K562 (cell line): ENCODE results near the gene HHIPL2. TPM values are rescaled to one million over a fixed set of nuclear protein-coding genes. Genes with fewer than 3 reads are reported as not detected.
A peak's percentile ranks its signal among the peaks of the same experiment; 100 is the strongest.

Experiments
- ATAC-seq: fragments of 200-7000 bp; cut with Tn5 transposase; 3 replicates; pipeline ENCODE4 v1.9.1; 2020; ENCODE audit warnings: moderate library complexity
- BruUV-seq: library from RNA; stranded (reverse); fragments of 400-500 nt; replicated peaks from 2 replicates; lab custom pipeline; 2021; lab: Mats Ljungman, UMichigan
- CTCF ChIA-PET: fragments of 300-600 bp; formaldehyde crosslinking; extraction: SDS; loops from one replicate; lab custom pipeline; 2021; ENCODE audit warnings: low intra/inter-chr PET ratio; lab: Yijun Ruan, JAX
- POLR2A ChIA-PET: fragments of 300-600, 350-650 bp; sonication (Branson Sonifier 250); formaldehyde crosslinking; extraction: SDS; loops from one replicate; lab custom pipeline; 2021; ENCODE audit warnings: antibody characterized with exemption, inconsistent platforms; lab: Yijun Ruan, JAX
- DNase-seq, 4 experiments: peaks; one replicate each; pipeline versions ENCODE4 v3.0.0 to v3.0.0-alpha.2; 2011 to 2018; ENCODE audit warnings: low spot score in 3 of 4, mixed read lengths in 3 of 4; ENCODE audit errors: extremely low read depth in 1 of 4
- FAIRE-seq: peaks from 2 replicates; lab custom pipeline; 2011; peaks lifted over from hg19 to GRCh38; lab: Jason Lieb, UNC
- H2AFZ ChIP-seq: 2 replicates; pipeline ENCODE4 v1.6.0; 2011; ENCODE audit warnings: low read depth, low read length, control low read depth, inconsistent platforms
- H3K27ac ChIP-seq: fragments of 200-600 bp; 3 replicates; pipeline ENCODE4 v1.8.0; 2011; ENCODE audit warnings: low read depth, mild to moderate bottlenecking, control low read depth, inconsistent platforms, low read length, moderate library complexity, mixed read lengths; ENCODE audit errors: extremely low read depth
- H3K27me3 ChIP-seq, 2 experiments: fragments of 300-600 bp in 1 of 2; 2 replicates in 1 of 2; 3 replicates in 1 of 2; pipeline versions ENCODE4 v1.6.0 to v1.8.0; 2011; ENCODE audit warnings: inconsistent platforms in 2 of 2, low read length in 2 of 2, mild to moderate bottlenecking in 1 of 2, mixed read lengths in 1 of 2, moderate library complexity in 1 of 2; ENCODE audit not compliant: control insufficient read depth in 2 of 2, insufficient read depth in 2 of 2
- H3K36me3 ChIP-seq: fragments of 300-600 bp; 3 replicates; pipeline ENCODE4 v1.8.0; 2011; ENCODE audit warnings: mild to moderate bottlenecking, low read length, inconsistent platforms; ENCODE audit not compliant: control insufficient read depth, insufficient read depth
- H3K4me1 ChIP-seq, 2 experiments: fragments of 200-600 bp in 1 of 2; replicated peaks in 1 of 2; 2 replicates in 1 of 2; 3 replicates in 1 of 2; pipeline versions ENCODE4 v1.5.1 to v1.8.0; 2011; ENCODE audit warnings: inconsistent platforms in 2 of 2, low read length in 2 of 2, mild to moderate bottlenecking in 1 of 2, mixed read lengths in 1 of 2, moderate library complexity in 1 of 2; ENCODE audit not compliant: control insufficient read depth in 2 of 2, insufficient read depth in 2 of 2
- H3K4me2 ChIP-seq: 2 replicates; pipeline ENCODE4 v1.6.1; 2011; ENCODE audit warnings: low read length, control low read depth, inconsistent platforms, mixed read lengths; ENCODE audit not compliant: insufficient read depth
- H3K4me3 ChIP-seq: fragments of 200-600 bp; sonication (generic), shearing (Covaris generic); 2 replicates; pipeline ENCODE4 v1.5.1; 2016; ENCODE audit warnings: control low read depth, inconsistent platforms
- H3K79me2 ChIP-seq: fragments of 200-600 bp; 3 replicates; pipeline ENCODE4 v1.8.0; 2011; ENCODE audit warnings: low read length, inconsistent platforms; ENCODE audit not compliant: control insufficient read depth, insufficient read depth
- H3K9ac ChIP-seq, 2 experiments: 2 replicates each; pipeline versions ENCODE4 v1.6.0 to v1.6.1; 2011; ENCODE audit warnings: low read depth in 2 of 2, low read length in 2 of 2, control low read depth in 1 of 2, inconsistent platforms in 1 of 2, mild to moderate bottlenecking in 1 of 2, mixed read lengths in 1 of 2; ENCODE audit not compliant: insufficient read depth in 1 of 2
- H3K9me1 ChIP-seq: one replicate; pipeline ENCODE4 v1.6.0; 2011; ENCODE audit warnings: inconsistent platforms, mild to moderate bottlenecking, low read length, moderate library complexity; ENCODE audit not compliant: control insufficient read depth, insufficient read depth
- H3K9me3 ChIP-seq: replicated peaks from 2 replicates; pipeline ENCODE4 v1.5.1; 2011; ENCODE audit warnings: low read depth, low read length, inconsistent platforms; ENCODE audit not compliant: control insufficient read depth, insufficient read depth
- H4K20me1 ChIP-seq: replicated peaks from 2 replicates; pipeline ENCODE4 v1.6.1; 2011; ENCODE audit warnings: low read length, inconsistent platforms, mixed read lengths; ENCODE audit not compliant: control insufficient read depth, insufficient read depth
- C11orf30 ChIP-seq: fragments of 450-650 bp; IDR thresholded peaks from 2 replicates; pipeline ENCODE4 v1.6.1; 2016; ENCODE audit warnings: low read depth, mild to moderate bottlenecking
- CREM ChIP-seq: IDR thresholded peaks from 2 replicates; pipeline ENCODE4 v1.6.1; 2014; ENCODE audit warnings: antibody characterized with exemption, low read depth
- EP300 ChIP-seq: IDR thresholded peaks from 2 replicates; pipeline ENCODE4 v1.6.1; 2012; ENCODE audit warnings: low read length, improper control_type of control experiment
- ERF ChIP-seq: fragments of 450-650 bp; formaldehyde crosslinking; IDR thresholded peaks from 2 replicates; pipeline ENCODE4 v1.4.0; 2020; ENCODE audit warnings: mild to moderate bottlenecking, mixed read lengths
- EZH2 ChIP-seq: IDR thresholded peaks from 2 replicates; pipeline ENCODE4 v1.6.1; 2012; ENCODE audit warnings: low read depth, mild to moderate bottlenecking, inconsistent platforms, low read length, borderline replicate concordance
- HIVEP1 ChIP-seq: fragments of 250-450 bp; sonication (Bioruptor Pico); IDR thresholded peaks from 2 replicates; pipeline ENCODE4 v1.4.0; 2020; ENCODE audit warnings: mild to moderate bottlenecking
- JUND ChIP-seq, 2 experiments: IDR thresholded peaks; 2 replicates in 1 of 2; 3 replicates in 1 of 2; pipeline ENCODE4 v1.6.1; 2011; ENCODE audit warnings: borderline replicate concordance in 2 of 2, low read depth in 2 of 2, low read length in 2 of 2, improper control_type of control experiment in 1 of 2, missing biosample characterization in 1 of 2, missing genetic modification characterization in 1 of 2, missing genetic modification reagents in 1 of 2
- PCBP2 ChIP-seq: fragments of 200-400 bp; formaldehyde crosslinking; IDR thresholded peaks from 2 replicates; pipeline ENCODE4 v1.6.1; 2018; ENCODE audit warnings: low read length, low read depth, mild to moderate bottlenecking, moderate library complexity; ENCODE audit not compliant: poor library complexity, severe bottlenecking
- RFX1 ChIP-seq: fragments of 450-650 bp; IDR thresholded peaks from 2 replicates; pipeline ENCODE4 v1.6.1; 2016; ENCODE audit warnings: mild to moderate bottlenecking, moderate library complexity
- ZFP1 ChIP-seq: fragments of 450-650 bp; formaldehyde crosslinking; IDR thresholded peaks from 2 replicates; pipeline ENCODE4 v1.4.0; 2020; ENCODE audit warnings: mild to moderate bottlenecking, mixed read lengths
- ZNF140 ChIP-seq: fragments of 250-450 bp; sonication (Bioruptor Pico); IDR thresholded peaks from 2 replicates; pipeline ENCODE4 v1.8.0; 2021; ENCODE audit warnings: moderate library complexity, mild to moderate bottlenecking, inconsistent platforms
- ZNF316 ChIP-seq: fragments of 450-650 bp; IDR thresholded peaks from 2 replicates; pipeline ENCODE4 v1.6.1; 2016
- ZNF584 ChIP-seq: fragments of 200-800 bp; sonication (Bioruptor generic); IDR thresholded peaks from 2 replicates; pipeline ENCODE4 v1.6.1; 2016; ENCODE audit warnings: low read depth, mild to moderate bottlenecking, missing genetic modification characterization, missing compliant biosample characterization
- ZNF764 ChIP-seq: fragments of 250-450 bp; sonication (Bioruptor Pico); IDR thresholded peaks from 2 replicates; pipeline ENCODE4 v1.4.0; 2020; ENCODE audit warnings: low read depth, mild to moderate bottlenecking, moderate library complexity
- ZNF778 ChIP-seq: fragments of 450-650 bp; formaldehyde crosslinking; IDR thresholded peaks from 2 replicates; pipeline ENCODE4 v1.4.0; 2020; ENCODE audit warnings: mild to moderate bottlenecking, moderate library complexity
- ZSCAN32 ChIP-seq: fragments of 450-650 bp; formaldehyde crosslinking; IDR thresholded peaks from 2 replicates; pipeline ENCODE4 v1.4.0; 2020; ENCODE audit warnings: mild to moderate bottlenecking, moderate library complexity
- ZZZ3 ChIP-seq: fragments of 450-650 bp; IDR thresholded peaks from 2 replicates; pipeline ENCODE4 v1.6.1; 2016; ENCODE audit warnings: antibody characterized with exemption, mild to moderate bottlenecking, moderate library complexity
- WGBS: fragments of 100-300 bp; shearing (Covaris generic); methylation state at CpG from one replicate; pipeline ENCODE4 v1.1.6; 2016; ENCODE audit warnings: low coverage, mixed read lengths; ENCODE audit not compliant: insufficient coverage; ENCODE audit errors: missing lambda C conversion rate; 5-methylcytosine and 5-hydroxymethylcytosine counted together
- in situ Hi-C: fragments of 300-500 bp; cut with MboI; formaldehyde crosslinking; loops from 4 replicates; pipeline ENCODE4 v1.15.0; 2018; ENCODE audit warnings: inconsistent platforms, mixed read lengths
- intact Hi-C: fragments of 100-400 bp; cut with micrococcal nuclease; formaldehyde crosslinking; loops from 2 replicates; pipeline ENCODE4 v1.14.2; 2022
- polyA plus RNA-seq, 8 experiments: library from polyadenylated mRNA; depleted of rRNA in 4 of 8; stranded (reverse) in 5 of 8; unstranded in 3 of 8; fragments of >200 nt; fragmentation: Nextera tagmentation in 2 of 8; fragmentation: Illumina TruSeq in 1 of 8; extraction: Ambion mirVana in 2 of 8; extraction: Trizol in 1 of 8; gene quantifications; 2 replicates each; pipeline versions ENCODE4 v1.2.1 to v1.2.3, GENCODE V29; 2011 to 2014; ENCODE audit warnings: inconsistent platforms in 1 of 8, missing spikeins in 1 of 8
- total RNA-seq, 7 experiments: library from RNA; depleted of rRNA in 6 of 7; stranded (reverse); fragments of >200 nt in 6 of 7; fragmentation: Illumina TruSeq in 2 of 7; extraction: Trizol in 2 of 7; gene quantifications; 2 replicates each; pipeline versions ENCODE4 v1.2.1 to v1.2.3, GENCODE V29; 2011 to 2021; ENCODE audit warnings: low replicate concordance in 1 of 7
- TF ChIP-seq, protein P1 (sequence below): sonication (generic); formaldehyde crosslinking; IDR thresholded peaks from 2 replicates; pipeline ENCODE4 v1.8.0; 2022; ENCODE audit warnings: mild to moderate bottlenecking, missing genetic modification reagents

HHIPL2 gene
- total and polyA plus RNA-seq, 9 of the 15 experiments (the other 6 are each of a cell fraction or from before 2014, with no cell fraction given): 0.05 to 0.60 (median 0.20) TPM; not detected in 1

DNA sequence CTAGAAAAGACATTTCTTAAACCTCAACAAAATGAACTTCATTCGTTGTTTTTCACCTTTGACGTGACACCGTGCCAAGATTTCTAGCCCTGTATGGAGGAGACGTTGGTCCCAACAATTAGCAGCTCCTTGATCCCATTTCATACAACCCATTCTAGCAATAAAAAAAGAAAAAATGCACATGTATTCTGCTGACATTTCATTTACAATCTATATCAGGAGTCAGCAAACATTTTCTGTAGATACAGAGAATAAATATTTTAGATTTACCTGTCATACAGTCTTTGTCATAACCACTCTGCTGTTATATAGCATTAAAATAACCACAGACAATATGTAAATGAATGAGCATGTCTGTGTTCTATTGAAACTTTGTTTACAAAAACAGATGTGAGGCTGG lies 48.8 kb upstream of the HHIPL2 start:
- Histone ChIP-seq H3K27ac (no peak overlapping the region), H3K9me3 (no peaks in the 10 kb centered on the region), H3K4me1 (no peaks in the 10 kb centered on the region), H3K36me3 (no peaks in the 10 kb centered on the region), H3K9ac (no peak overlapping the region), H3K27me3 (peaks cover 0 to 3% of the 10 kb centered on the region in 2 experiments; a peak in 2 of 5 replicates), H3K79me2 (no peaks in the 10 kb centered on the region), H4K20me1 (no peaks in the 10 kb centered on the region), H2AFZ (no peak overlapping the region), H3K4me2 (no peak overlapping the region), H3K9me1 (no peaks in the 10 kb centered on the region), H3K4me3 (no peak overlapping the region)
- intact Hi-C loops: no loop called here
- POLR2A ChIA-PET: no interaction called here
- TF ChIP-seq C11orf30 (peak; percentile 37; the same call in 1 of the 2 replicates), ZNF316 (peak; percentile 60), RFX1 (no peak), ZNF140 (CRISPR knock-in tag) (no peak)
- BruUV-seq: no TSS peak
- DNase-seq: no peak
- no peak for FAIRE-seq
- WGBS: 7% methylated on average over 4 of the region's 4 CpGs
- no peak for ATAC-seq
- CTCF ChIA-PET: no interaction called here
- in situ Hi-C loops: no loop called here

- H3K9me3 ChIP-seq: no peaks in the 10 kb centered on the region
- FAIRE-seq (no peak), ATAC-seq (no peak), DNase-seq (no peak)
- no peak overlapping the region for H3K4me3 ChIP-seq
- peaks cover 0 to 3% of the 10 kb centered on the region in 2 experiments; a peak in 2 of 5 replicates for H3K27me3 ChIP-seq
- in situ Hi-C loops (no loop called here), intact Hi-C loops (no loop called here)
- no peaks in the 10 kb centered on the region; a peak in 2 of 5 replicates for H3K4me1 ChIP-seq
- H3K79me2 ChIP-seq: no peaks in the 10 kb centered on the region
- no peak overlapping the region for H3K27ac ChIP-seq
- H2AFZ ChIP-seq: no peak overlapping the region
- ChIA-PET POLR2A (no interaction called here), CTCF (no interaction called here)
- no peaks in the 10 kb centered on the region for H3K9me1 ChIP-seq
- H3K9ac ChIP-seq: no peak overlapping the region
- no TSS peak for BruUV-seq
- WGBS: 36% methylated on average over 3 of the region's 3 CpGs
- no peaks in the 10 kb centered on the region for H4K20me1 ChIP-seq
- no peaks in the 10 kb centered on the region for H3K36me3 ChIP-seq
- no peak overlapping the region for H3K4me2 ChIP-seq
- TF ChIP-seq ERF (CRISPR knock-in tag) (no peak), EP300 (no peak), PCBP2 (no peak), EZH2 (no peak), CREM (no peak), JUND (IDR thresholded peaks at IDR 0.05; ENCODE audit: borderline replicate concordance, low read depth, low read length) (no peak), JUND (tag; IDR thresholded peaks at IDR 0.05; ENCODE audit: borderline replicate concordance, low read depth, low read length) (no peak), ZZZ3 (no peak), ZFP1 (CRISPR knock-in tag) (no peak), ZNF778 (CRISPR knock-in tag) (no peak), ZNF764 (CRISPR knock-in tag) (no peak), HIVEP1 (CRISPR knock-in tag) (no peak), ZSCAN32 (CRISPR knock-in tag) (no peak), ZNF584 (CRISPR knock-in tag) (no peak)
- TF ChIP-seq, protein P1, sequence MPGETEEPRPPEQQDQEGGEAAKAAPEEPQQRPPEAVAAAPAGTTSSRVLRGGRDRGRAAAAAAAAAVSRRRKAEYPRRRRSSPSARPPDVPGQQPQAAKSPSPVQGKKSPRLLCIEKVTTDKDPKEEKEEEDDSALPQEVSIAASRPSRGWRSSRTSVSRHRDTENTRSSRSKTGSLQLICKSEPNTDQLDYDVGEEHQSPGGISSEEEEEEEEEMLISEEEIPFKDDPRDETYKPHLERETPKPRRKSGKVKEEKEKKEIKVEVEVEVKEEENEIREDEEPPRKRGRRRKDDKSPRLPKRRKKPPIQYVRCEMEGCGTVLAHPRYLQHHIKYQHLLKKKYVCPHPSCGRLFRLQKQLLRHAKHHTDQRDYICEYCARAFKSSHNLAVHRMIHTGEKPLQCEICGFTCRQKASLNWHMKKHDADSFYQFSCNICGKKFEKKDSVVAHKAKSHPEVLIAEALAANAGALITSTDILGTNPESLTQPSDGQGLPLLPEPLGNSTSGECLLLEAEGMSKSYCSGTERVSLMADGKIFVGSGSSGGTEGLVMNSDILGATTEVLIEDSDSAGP (CRISPR knock-in tag): no peak
Measured at GRCh38 chr1:222594789-222595188, 46.9 kb upstream of the HHIPL2 start.
